ENCODE results near the gene TUB.
A peak's percentile ranks its signal among the peaks of the same experiment; 100 is the strongest.

The TUB gene

GRCh38 chr11:8080674-8081590, at the start of gene TUB:
TSS of gene TUB (plus strand) at chr11:8081211. CDS start at chr11:8081511, 300 bp downstream.
- peak in 1 of 14 donors; percentile 66 for DNase-seq

GRCh38 chr11:8031248-8032115, 49.5 kb upstream of the TUB start:
- DNase-seq: no peak

- DNase-seq: no peak
Measured at GRCh38 chr11:8032122-8032521, 48.9 kb upstream of the TUB start.

- no peak for DNase-seq
Measured at GRCh38 chr11:8032576-8033304, 48.3 kb upstream of the TUB start.

- peak in 11 of 14 donors; percentile 32 to 56 (median 45) for DNase-seq
Measured at GRCh38 chr11:8033305-8034105, 47.5 kb upstream of the TUB start.

- no peak for DNase-seq
Measured at GRCh38 chr11:8034106-8034585, 46.9 kb upstream of the TUB start.

- DNase-seq: no peak
Measured at GRCh38 chr11:8034604-8035190, 46.3 kb upstream of the TUB start.

- no peak for DNase-seq
Measured at GRCh38 chr11:8035200-8035855, 45.7 kb upstream of the TUB start.

GRCh38 chr11:8036002-8036802, 44.8 kb upstream of the TUB start:
- no peak for DNase-seq

GRCh38 chr11:8036986-8037385, 44.0 kb upstream of the TUB start:
- no peak for DNase-seq

GRCh38 chr11:8038393-8038792, 42.6 kb upstream of the TUB start:
- no peak for DNase-seq

- no peak for DNase-seq
Measured at GRCh38 chr11:8038811-8039529, 42.0 kb upstream of the TUB start.

- no peak for DNase-seq
Measured at GRCh38 chr11:8039530-8040260, 41.3 kb upstream of the TUB start.

- no peak for DNase-seq
Measured at GRCh38 chr11:8040261-8040920, 40.6 kb upstream of the TUB start.

- DNase-seq: no peak
Measured at GRCh38 chr11:8040921-8041285, 40.1 kb upstream of the TUB start.

GRCh38 chr11:8041576-8041975, 39.4 kb upstream of the TUB start:
- DNase-seq: no peak

GRCh38 chr11:8043756-8044155, 37.3 kb upstream of the TUB start:
- DNase-seq: no peak

GRCh38 chr11:8045839-8046238, 35.2 kb upstream of the TUB start:
- no peak for DNase-seq
